Omental fat pad (tissue), 4 donors: ENCODE measurements around the gene UROC1. TPM values are rescaled to one million over a fixed set of nuclear protein-coding genes. Genes with fewer than 3 reads are reported as not detected.
A peak's percentile ranks its signal among the peaks of the same experiment; 100 is the strongest.

Experiments
- ATAC-seq: fragments of 150-250 bp; one replicate; pipeline ENCODE4 v1.9.1; 2016; ENCODE audit warnings: mild to moderate bottlenecking, moderate library complexity; ENCODE audit not compliant: low FRiP score
- DNase-seq: peaks from one replicate; pipeline ENCODE4 v3.0.0-alpha.2; 2019; ENCODE audit warnings: low spot score
- total RNA-seq, 4 donors: library from RNA; depleted of rRNA; stranded (reverse); fragments of >200 nt; gene quantifications; one replicate each; pipeline ENCODE4 v1.1.0, GENCODE V29; 2016
- TF ChIP-seq, protein P1 (sequence below), 3 donors: fragments of 450-650 bp; IDR thresholded peaks; one replicate each; pipeline ENCODE4 v1.5.1; 2016 to 2017; ENCODE audit warnings: antibody characterized with exemption in 3 of 3, mild to moderate bottlenecking in 3 of 3, moderate library complexity in 2 of 3

Gene UROC1
- total RNA-seq, 4 donors from 2014 or later = not detected

DNA sequence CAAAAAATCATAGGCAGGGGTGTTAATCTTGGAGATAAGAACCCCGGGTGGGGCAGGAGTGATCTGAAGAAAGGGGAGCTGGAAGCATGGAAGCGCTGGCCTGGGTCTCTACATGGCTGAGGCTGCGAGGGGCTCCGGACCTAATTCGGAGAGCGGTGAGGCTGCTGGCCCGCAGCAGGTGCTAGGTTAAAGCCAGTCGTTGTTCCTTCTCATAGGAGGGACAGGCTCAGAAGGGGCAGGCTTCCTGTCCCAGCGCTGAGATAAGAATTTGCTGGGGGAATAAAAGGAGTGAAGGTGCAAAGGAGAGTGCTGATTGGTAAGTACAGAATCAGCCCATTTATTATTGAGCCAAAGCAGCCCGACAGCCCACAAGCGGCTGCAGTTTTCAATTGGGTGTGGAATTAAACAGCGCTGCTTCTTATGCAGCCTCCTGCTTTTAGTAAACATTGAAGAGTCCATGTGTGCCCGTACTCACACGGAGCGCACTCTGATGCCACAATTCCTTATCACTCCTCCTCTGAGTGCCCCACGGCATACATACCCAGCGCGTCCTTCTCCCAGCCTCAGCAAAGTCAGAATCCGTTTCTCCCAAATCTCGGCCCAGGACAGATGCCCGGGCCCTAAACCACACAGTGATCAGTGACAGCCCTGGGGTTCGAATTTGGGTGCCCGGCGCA, 23.5 kb upstream of the UROC1 start:
- ATAC-seq (no peak), DNase-seq (peak; percentile 16)
- TF ChIP-seq, protein P1, sequence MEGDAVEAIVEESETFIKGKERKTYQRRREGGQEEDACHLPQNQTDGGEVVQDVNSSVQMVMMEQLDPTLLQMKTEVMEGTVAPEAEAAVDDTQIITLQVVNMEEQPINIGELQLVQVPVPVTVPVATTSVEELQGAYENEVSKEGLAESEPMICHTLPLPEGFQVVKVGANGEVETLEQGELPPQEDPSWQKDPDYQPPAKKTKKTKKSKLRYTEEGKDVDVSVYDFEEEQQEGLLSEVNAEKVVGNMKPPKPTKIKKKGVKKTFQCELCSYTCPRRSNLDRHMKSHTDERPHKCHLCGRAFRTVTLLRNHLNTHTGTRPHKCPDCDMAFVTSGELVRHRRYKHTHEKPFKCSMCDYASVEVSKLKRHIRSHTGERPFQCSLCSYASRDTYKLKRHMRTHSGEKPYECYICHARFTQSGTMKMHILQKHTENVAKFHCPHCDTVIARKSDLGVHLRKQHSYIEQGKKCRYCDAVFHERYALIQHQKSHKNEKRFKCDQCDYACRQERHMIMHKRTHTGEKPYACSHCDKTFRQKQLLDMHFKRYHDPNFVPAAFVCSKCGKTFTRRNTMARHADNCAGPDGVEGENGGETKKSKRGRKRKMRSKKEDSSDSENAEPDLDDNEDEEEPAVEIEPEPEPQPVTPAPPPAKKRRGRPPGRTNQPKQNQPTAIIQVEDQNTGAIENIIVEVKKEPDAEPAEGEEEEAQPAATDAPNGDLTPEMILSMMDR (IDR thresholded peaks at IDR 0.05) = no peak

DNA sequence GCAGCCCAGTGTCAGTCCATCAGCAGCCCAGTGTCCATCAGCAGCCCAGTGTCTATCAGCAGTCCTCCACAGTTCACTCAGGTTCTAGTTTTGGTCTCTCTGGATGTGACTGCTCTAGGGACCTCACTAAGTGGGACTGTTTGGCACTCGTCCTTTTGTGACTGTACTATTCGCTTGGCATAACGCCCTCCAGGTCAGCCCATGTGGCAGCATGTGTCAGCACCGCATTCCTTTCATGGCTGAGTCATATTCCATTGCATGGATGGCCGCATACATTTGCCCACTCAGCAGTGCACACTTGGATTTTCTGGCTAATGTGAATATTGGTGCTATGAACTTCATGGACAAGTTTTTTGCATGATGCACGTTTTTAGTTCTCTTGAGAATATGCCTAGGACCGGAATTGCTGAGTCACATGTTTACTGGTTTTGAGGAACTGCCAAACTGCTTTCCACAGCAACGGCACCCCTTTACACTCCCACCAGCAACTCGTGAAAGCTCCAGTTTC, 22.8 kb upstream of the UROC1 start:
- peak; percentile 23 for DNase-seq
- TF ChIP-seq, protein P1 (IDR thresholded peaks at IDR 0.05) = no peak
- ATAC-seq = peak; percentile 69

DNA sequence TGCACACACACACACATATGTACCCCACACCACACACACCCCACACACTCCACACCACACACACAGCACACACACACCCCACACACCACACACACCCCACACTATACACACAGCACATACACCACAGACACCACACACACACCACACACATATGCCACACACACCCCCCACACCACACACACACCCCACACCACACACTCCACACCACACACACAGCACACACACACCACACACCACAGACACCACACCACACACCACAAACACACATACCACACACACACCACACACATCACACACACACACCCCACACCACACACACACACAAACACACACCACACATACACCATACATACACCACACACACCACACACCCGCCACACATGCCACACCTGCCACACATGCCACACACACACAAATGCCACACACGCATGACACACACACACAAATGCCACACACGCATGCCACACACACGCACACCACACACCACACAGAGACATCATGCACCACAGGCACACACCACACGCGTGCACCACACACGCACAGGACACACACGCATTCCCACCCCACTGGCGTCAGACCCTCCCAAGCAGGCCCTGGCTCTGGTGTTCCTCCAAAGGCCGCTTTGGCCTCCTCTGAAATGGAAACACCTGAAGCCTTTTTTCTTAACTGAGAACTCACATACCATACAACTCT, 22.1 kb upstream of the UROC1 start:
- peak; percentile 18 for DNase-seq
- TF ChIP-seq, protein P1 (IDR thresholded peaks at IDR 0.05) = no peak
- ATAC-seq = no peak

DNA sequence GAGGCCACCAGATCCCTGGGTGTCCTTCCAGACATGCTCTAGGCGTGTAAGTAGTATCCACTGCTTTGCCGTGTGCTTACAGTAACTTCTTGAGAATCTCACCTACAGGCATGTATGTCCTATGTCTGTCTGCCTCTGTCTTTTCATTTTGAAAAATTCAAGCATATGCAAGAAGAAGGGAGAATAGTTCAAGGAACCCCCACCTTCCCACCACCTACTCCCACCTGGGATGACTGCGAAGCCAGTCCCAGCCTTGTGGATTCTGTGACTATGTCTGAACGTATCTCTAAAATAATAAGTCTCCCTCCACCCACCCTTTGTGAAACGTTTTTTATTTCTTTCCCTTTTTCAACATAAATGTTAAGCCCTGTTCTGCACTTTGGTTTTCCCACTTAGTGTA, 21.4 kb upstream of the UROC1 start:
- DNase-seq (no peak), ATAC-seq (no peak)
- TF ChIP-seq, protein P1 (IDR thresholded peaks at IDR 0.05) = no peak

DNA sequence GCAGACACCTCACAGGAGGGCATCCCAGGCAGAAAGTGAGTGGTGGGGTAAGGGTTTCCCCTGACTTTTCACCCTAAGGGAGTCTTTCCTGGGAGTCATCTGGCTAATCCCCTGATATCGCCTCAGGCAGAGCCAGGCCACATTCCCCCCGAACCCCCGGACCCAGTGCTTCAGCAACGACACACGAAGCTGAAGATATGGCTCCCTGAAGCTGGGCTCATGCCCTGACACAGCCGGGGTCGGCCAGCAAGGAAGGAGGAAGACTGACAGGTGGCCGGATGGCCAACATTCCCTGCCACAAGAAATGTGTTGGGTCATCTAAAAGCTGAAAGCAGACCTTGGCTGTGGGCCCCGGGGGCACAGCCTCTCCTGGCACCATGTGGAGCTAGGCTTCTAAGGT, 20.7 kb upstream of the UROC1 start:
- ATAC-seq (no peak), DNase-seq (peak; percentile 11)
- TF ChIP-seq, protein P1 (IDR thresholded peaks at IDR 0.05) = no peak

DNA sequence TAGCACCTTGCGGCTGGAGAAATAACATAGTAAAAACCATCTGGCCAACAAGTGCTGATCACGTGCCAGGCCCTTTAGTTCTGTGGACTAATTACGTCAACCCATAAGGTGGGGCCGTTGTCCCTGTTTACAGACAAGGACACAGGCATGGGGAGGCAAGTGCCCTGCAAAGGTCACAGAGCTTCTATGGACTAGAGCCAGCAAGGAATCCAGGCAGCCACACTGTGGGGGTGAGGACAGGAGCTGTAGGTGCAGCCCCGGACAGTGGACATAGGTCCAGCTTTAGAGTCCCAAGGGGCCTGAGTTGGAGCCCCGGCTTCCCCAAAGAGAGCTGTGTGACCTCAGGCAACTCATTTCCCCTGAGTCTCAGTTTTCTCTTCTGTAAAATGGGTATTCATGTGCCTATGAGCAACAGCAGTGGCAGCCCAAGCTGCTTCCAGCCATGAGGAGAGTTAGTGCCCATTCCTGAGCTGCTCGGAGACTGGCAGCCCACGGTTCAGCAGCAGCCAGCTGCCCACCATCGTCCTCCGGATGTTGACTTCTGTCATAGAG, 20.2 kb upstream of the UROC1 start:
- no peak for DNase-seq
- TF ChIP-seq, protein P1 (IDR thresholded peaks at IDR 0.05) = no peak
- ATAC-seq = no peak
